ENCODE data around the gene CATSPER1.
A peak's percentile ranks its signal among the peaks of the same experiment; 100 is the strongest.

Gene CATSPER1

GRCh38 chr11:66002648-66003225 is 23.5 kb downstream of the CATSPER1 start:
- DNase-seq = no peak

DNA sequence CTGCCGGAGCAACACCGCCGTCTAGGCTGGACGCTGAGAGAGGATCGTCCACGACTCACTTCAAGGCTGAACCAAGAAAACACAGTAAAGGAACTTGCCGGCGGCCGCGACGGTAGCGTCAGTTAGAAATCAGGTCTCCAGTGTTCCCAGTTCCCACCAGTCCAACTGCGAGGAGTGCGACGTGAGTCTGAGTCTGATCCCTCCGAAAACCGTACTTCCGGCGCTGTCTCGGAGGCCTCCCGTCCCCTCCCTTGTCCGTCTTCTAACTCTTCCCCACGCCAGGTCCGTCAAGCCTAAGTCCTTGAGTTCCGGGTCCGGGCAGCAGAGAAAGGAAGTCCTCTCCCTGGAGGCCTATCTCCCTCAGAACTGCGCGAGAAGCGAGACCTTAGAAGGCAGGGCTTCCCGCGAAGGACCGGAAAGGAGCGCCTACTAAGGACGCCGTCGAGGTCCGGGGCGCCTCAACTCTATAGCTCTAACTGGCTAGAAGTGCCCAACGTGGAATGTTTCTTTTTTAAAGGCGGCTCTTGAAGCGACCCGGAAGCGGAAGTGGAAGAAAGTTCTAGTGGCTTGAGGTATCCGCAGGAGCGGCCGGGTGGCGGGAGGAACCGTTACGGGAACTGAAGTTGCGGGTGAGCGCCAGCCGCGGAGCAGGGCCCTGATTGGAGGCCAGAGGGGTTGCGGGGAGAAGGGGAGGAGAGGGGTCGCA is 24.2 kb downstream of the CATSPER1 start, which contains the start of the genes BANF1 and EIF1AD:
Gene BANF1, plus strand, starts transcription at position 562 of the 706 bp plus-strand sequence. CDS start 748 bp downstream, outside the sequence.
Gene EIF1AD, minus strand, starts transcription at position 216 of the 706 bp plus-strand sequence. CDS start 1,768 bp downstream, outside the sequence.
- peak; percentile 97 for DNase-seq

DNA sequence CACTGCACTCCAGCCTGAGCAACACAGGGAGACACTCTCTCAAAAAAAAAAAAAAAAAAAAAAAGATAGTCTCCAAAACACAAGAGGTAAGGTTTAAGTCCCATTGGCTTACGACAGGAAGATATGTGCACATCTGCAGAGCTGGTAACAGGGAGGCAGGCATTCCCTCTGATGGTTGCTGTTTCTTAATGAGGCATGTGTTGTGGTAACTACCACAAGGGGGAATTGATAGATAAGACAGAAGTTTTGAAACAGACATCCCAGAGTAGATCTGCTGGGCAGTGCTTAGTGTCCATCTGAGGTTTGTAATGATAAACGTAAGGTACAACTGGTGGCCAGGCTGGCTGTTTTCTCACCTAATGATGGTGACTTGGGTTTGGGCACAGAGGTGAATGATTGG is 29.0 kb downstream of the CATSPER1 start:
- no peak for DNase-seq

- DNase-seq = no peak
Measured at GRCh38 chr11:65992056-65992455, 34.2 kb downstream of the CATSPER1 start.

- DNase-seq = peak; percentile 93
Measured at GRCh38 chr11:65988791-65989592, 37.3 kb downstream of the CATSPER1 start.

DNA sequence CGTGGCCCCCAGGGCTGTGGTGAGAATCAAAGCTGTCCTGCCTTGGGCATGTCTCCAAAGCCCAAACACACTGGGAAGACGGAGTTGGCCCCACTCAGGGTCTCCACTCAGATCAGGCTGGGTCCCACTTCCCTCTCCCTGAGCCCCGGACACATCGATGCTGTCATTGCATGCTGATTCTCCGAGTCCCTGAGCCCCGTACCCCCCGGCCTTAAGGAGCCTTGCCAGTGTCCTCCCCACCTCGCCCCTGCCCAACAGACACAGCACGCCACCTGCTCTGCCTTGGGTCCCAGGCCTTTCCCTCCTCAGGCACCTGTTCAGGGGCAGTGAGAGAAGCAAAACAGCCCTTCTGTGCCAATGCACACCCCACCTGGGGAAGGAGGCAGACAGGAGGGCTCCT is 38.9 kb downstream of the CATSPER1 start:
- no peak for DNase-seq

- DNase-seq = no peak
Measured at GRCh38 chr11:65983589-65983987, 42.7 kb downstream of the CATSPER1 start.

- DNase-seq = no peak
Measured at GRCh38 chr11:65982824-65983588, 43.3 kb downstream of the CATSPER1 start.

GRCh38 chr11:65981972-65982823 is 44.1 kb downstream of the CATSPER1 start:
- DNase-seq = no peak

GRCh38 chr11:65981101-65981740 is 45.1 kb downstream of the CATSPER1 start:
- DNase-seq = no peak

DNA sequence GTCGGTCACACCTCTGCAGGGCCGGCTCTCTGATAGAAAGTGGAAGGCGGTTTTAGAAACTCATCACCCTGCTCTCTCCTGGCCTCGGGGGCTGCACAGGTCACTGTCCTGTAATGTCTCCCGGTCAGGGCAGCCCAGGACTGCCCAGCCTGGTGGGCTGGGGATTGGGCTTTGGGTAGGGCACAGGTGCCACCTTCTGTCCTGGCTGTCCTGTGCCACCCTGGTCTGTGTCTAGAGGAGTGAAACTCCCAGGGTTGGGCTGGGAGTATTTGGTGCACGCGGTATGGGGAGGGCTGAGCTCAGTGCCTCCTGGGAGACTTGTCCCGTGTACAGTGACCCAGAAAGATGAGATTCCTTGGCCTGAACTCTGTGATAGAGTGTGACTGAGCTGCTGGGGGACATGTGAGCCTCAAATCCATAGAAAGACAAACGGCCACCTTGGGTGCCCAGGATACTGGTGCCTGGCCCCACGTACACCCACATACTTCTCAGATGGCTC is 47.0 kb downstream of the CATSPER1 start:
- DNase-seq = no peak

GRCh38 chr11:65978391-65979238 is 47.7 kb downstream of the CATSPER1 start:
- no peak for DNase-seq

- DNase-seq = no peak
Measured at GRCh38 chr11:65977621-65978390, 48.5 kb downstream of the CATSPER1 start.

DNA sequence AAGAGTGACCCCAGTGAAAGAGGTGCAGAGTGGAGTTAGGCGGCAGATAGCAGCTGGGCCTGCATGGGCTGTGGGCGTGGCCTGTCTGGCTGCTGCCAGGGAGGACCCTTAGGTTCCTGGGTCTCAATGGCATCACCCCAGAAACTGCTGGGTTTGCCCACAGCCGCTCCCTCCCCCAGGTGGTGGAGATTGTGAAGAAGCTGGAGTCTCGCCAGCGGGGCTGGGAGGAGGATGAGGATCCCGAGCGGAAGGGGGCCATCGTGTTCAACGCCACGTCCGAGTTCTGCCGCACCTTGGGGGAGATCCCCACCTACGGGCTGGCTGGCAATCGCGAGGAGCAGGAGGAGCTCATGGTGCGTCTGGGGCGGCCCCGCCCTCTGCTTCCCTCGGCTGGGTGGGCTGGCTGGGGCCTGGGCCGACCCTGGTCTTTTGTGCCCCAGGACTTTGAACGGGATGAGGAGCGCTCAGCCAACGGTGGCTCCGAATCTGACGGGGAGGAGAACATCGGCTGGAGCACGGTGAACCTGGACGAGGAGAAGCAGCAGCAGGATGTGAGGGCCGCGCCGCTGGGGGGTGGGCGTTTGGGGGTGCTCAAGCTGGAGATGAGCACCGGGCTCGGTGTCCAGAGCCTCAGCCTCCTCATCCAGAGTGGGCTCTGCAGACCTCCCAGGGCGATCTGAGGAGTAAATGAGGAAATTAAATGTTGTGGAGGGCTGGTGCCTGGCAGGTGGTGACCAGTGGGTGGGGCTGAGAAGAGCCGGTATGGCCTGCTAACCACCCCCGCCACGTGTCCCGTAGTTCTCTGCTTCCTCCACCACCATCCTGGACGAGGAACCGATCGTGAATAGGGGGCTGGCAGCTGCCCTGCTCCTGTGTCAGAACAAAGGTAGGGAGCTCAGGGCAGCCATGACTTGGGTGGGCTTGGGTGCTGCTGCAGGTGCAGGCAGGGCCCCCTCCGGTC is 49.8 kb downstream of the CATSPER1 start:
- no peak for DNase-seq

GRCh38 chr11:65975771-65976170 is 50.5 kb downstream of the CATSPER1 start:
- no peak for DNase-seq

- peak; percentile 6 for DNase-seq
Measured at GRCh38 chr11:65973439-65974110, 52.7 kb downstream of the CATSPER1 start.

GRCh38 chr11:65972116-65972515 is 54.2 kb downstream of the CATSPER1 start:
- DNase-seq = no peak

All from fibroblast of skin of abdomen (primary cell).